ENCODE measurements around the gene CTSH. TPM values are rescaled to one million over a fixed set of nuclear protein-coding genes. Genes with fewer than 3 reads are reported as not detected.
A peak's percentile ranks its signal among the peaks of the same experiment; 100 is the strongest.

Gene CTSH
- total and polyA plus RNA-seq, 2 of the 13 experiments (the other 11 are each of a cell fraction or from before 2014, with no cell fraction given) = 265 to 653 TPM

DNA sequence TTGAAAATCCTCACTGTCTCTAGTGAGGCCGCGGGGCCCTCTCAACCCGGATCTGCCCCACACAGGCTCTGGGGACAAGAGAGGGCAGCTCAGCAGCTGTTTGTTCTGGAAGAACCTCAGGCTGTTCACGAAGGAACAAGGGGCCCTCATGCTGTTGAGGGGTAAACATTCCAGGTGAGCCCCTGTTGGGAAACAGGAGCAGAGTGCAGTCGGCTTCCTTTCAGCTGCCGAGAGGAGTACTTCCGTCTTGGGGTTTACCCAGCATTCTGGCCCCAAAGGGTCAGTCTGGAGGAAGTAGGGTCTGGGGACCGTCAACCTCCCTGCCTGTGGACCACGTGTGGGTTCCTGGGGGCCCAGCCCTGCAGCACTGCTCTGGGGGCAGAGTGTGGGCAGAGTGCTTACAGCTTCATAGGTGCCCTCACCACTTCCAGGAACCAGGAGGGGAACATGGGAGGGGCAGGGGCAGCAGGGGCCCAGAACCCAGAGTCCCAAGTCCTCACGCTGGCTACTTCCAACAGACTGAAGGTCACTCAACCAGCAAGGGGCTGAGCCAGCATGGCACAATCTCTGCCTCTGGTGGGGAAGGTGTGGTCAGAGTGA, 49.2 kb upstream of the CTSH start (continued):
- TF ChIP-seq, protein P1, sequence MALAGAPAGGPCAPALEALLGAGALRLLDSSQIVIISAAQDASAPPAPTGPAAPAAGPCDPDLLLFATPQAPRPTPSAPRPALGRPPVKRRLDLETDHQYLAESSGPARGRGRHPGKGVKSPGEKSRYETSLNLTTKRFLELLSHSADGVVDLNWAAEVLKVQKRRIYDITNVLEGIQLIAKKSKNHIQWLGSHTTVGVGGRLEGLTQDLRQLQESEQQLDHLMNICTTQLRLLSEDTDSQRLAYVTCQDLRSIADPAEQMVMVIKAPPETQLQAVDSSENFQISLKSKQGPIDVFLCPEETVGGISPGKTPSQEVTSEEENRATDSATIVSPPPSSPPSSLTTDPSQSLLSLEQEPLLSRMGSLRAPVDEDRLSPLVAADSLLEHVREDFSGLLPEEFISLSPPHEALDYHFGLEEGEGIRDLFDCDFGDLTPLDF (CRISPR knock-in tag; IDR thresholded peaks at IDR 0.05) = peak; percentile 52; the same call in 1 of the 2 replicates
- TF ChIP-seq, protein P2, sequence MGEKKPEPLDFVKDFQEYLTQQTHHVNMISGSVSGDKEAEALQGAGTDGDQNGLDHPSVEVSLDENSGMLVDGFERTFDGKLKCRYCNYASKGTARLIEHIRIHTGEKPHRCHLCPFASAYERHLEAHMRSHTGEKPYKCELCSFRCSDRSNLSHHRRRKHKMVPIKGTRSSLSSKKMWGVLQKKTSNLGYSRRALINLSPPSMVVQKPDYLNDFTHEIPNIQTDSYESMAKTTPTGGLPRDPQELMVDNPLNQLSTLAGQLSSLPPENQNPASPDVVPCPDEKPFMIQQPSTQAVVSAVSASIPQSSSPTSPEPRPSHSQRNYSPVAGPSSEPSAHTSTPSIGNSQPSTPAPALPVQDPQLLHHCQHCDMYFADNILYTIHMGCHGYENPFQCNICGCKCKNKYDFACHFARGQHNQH (CRISPR knock-in tag; IDR thresholded peaks at IDR 0.05) = peak; percentile 99
- TF ChIP-seq, protein P3, sequence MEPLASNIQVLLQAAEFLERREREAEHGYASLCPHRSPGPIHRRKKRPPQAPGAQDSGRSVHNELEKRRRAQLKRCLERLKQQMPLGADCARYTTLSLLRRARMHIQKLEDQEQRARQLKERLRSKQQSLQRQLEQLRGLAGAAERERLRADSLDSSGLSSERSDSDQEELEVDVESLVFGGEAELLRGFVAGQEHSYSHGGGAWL (CRISPR knock-in tag; IDR thresholded peaks at IDR 0.05) = peak; percentile 54
- TF ChIP-seq ZNF484 (CRISPR knock-in tag; IDR thresholded peaks at IDR 0.05; ENCODE audit: borderline replicate concordance, low read depth) (no peak), ARNTL (CRISPR knock-in tag; IDR thresholded peaks at IDR 0.05) (peak; percentile 95), ZNF781 (CRISPR knock-in tag; IDR thresholded peaks at IDR 0.05; ENCODE audit: borderline replicate concordance, not compliant biosample characterization) (peak; percentile 74), ZNF629 (CRISPR knock-in tag; conservative IDR thresholded peaks at IDR 0.05) (peak; percentile 73), ZNF235 (CRISPR knock-in tag; IDR thresholded peaks at IDR 0.05; ENCODE audit: borderline replicate concordance) (peak; percentile 65; the same call in 1 of the 2 replicates), MYC (CRISPR knock-in tag; IDR thresholded peaks at IDR 0.05; ENCODE audit: borderline replicate concordance) (peak; percentile 99), ZNF367 (CRISPR knock-in tag; IDR thresholded peaks at IDR 0.05; ENCODE audit: borderline replicate concordance) (no peak), ZNF792 (CRISPR knock-in tag; IDR thresholded peaks at IDR 0.05) (peak; percentile 95), ZBTB3 (CRISPR knock-in tag; IDR thresholded peaks at IDR 0.05; ENCODE audit: borderline replicate concordance, low read depth) (no peak), ZNF33A (CRISPR knock-in tag; IDR thresholded peaks at IDR 0.05; ENCODE audit: borderline replicate concordance) (peak; percentile 91; the same call in 1 of the 2 replicates), SMARCE1 (IDR thresholded peaks at IDR 0.05; ENCODE audit: borderline replicate concordance) (no peak), FIP1L1 (IDR thresholded peaks at IDR 0.05; ENCODE audit: borderline replicate concordance, insufficient read depth, low read depth, low read length) (no peak; the same call in 1 of the 2 replicates), ESRRA (CRISPR knock-in tag; IDR thresholded peaks at IDR 0.05; ENCODE audit: low read depth) (peak; percentile 84), HNRNPK (IDR thresholded peaks at IDR 0.05; ENCODE audit: low read depth, low read length, poor library complexity, severe bottlenecking) (no peak), ZNF816 (CRISPR knock-in tag; IDR thresholded peaks at IDR 0.05; ENCODE audit: borderline replicate concordance) (peak; percentile 95), SP5 (CRISPR knock-in tag; IDR thresholded peaks at IDR 0.05; ENCODE audit: borderline replicate concordance, low read depth) (0 out of 2 replicates have a peak, but pooled peaks have one; percentile 33)
- TF ChIP-seq, protein P4, sequence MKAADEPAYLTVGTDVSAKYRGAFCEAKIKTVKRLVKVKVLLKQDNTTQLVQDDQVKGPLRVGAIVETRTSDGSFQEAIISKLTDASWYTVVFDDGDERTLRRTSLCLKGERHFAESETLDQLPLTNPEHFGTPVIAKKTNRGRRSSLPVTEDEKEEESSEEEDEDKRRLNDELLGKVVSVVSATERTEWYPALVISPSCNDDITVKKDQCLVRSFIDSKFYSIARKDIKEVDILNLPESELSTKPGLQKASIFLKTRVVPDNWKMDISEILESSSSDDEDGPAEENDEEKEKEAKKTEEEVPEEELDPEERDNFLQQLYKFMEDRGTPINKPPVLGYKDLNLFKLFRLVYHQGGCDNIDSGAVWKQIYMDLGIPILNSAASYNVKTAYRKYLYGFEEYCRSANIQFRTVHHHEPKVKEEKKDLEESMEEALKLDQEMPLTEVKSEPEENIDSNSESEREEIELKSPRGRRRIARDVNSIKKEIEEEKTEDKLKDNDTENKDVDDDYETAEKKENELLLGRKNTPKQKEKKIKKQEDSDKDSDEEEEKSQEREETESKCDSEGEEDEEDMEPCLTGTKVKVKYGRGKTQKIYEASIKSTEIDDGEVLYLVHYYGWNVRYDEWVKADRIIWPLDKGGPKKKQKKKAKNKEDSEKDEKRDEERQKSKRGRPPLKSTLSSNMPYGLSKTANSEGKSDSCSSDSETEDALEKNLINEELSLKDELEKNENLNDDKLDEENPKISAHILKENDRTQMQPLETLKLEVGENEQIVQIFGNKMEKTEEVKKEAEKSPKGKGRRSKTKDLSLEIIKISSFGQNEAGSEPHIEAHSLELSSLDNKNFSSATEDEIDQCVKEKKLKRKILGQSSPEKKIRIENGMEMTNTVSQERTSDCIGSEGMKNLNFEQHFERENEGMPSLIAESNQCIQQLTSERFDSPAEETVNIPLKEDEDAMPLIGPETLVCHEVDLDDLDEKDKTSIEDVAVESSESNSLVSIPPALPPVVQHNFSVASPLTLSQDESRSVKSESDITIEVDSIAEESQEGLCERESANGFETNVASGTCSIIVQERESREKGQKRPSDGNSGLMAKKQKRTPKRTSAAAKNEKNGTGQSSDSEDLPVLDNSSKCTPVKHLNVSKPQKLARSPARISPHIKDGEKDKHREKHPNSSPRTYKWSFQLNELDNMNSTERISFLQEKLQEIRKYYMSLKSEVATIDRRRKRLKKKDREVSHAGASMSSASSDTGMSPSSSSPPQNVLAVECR (CRISPR knock-in tag; IDR thresholded peaks at IDR 0.05; ENCODE audit: borderline replicate concordance) = peak; percentile 72; the same call in 1 of the 2 replicates
- TF ChIP-seq, protein P5, sequence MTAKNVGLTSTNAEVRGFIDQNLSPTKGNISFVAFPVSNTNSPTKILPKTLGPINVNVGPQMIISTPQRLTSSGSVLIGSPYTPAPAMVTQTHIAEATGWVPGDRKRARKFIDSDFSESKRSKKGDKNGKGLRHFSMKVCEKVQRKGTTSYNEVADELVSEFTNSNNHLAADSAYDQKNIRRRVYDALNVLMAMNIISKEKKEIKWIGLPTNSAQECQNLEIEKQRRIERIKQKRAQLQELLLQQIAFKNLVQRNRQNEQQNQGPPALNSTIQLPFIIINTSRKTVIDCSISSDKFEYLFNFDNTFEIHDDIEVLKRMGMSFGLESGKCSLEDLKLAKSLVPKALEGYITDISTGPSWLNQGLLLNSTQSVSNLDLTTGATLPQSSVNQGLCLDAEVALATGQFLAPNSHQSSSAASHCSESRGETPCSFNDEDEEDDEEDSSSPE (CRISPR knock-in tag; IDR thresholded peaks at IDR 0.05) = peak; percentile 65
